Neuronal stem cell (in vitro differentiated cells): Measurements from ENCODE around the gene JMJD4.

Experiments
- DNase-seq: peaks from one replicate; pipeline ENCODE4 v3.0.0-alpha.2; 2013; ENCODE audit warnings: low spot score
- H2AFZ ChIP-seq: one replicate; pipeline ENCODE4 v1.6.1; 2013; ENCODE audit warnings: mild to moderate bottlenecking, low read length, inconsistent platforms
- H2AK5ac ChIP-seq: 2 replicates; pipeline ENCODE4 v1.6.1; 2013; ENCODE audit warnings: low read depth, mild to moderate bottlenecking, inconsistent platforms, low read length, moderate library complexity, mixed read lengths
- H2BK120ac ChIP-seq: 2 replicates; pipeline ENCODE4 v1.6.1; 2013; ENCODE audit warnings: low read depth, mild to moderate bottlenecking, inconsistent platforms, low read length, moderate library complexity, mixed read lengths
- H2BK12ac ChIP-seq: one replicate; pipeline ENCODE4 v1.6.1; 2013; ENCODE audit warnings: low read length, inconsistent platforms
- H2BK15ac ChIP-seq: 2 replicates; pipeline ENCODE4 v1.6.1; 2013; ENCODE audit warnings: mild to moderate bottlenecking, low read length, inconsistent platforms, mixed read lengths
- H2BK5ac ChIP-seq: one replicate; pipeline ENCODE4 v1.6.1; 2013; ENCODE audit warnings: inconsistent platforms, mild to moderate bottlenecking, low read length, moderate library complexity
- H3K14ac ChIP-seq: one replicate; pipeline ENCODE4 v1.6.1; 2013; ENCODE audit warnings: low read length, inconsistent platforms
- H3K18ac ChIP-seq: 2 replicates; pipeline ENCODE4 v1.6.1; 2013; ENCODE audit warnings: low read length, inconsistent platforms
- H3K23ac ChIP-seq: 2 replicates; pipeline ENCODE4 v1.6.1; 2013; ENCODE audit warnings: low read depth, mild to moderate bottlenecking, mixed read lengths, low read length, inconsistent platforms; ENCODE audit not compliant: poor library complexity
- H3K27ac ChIP-seq: replicated peaks from 3 replicates; pipeline ENCODE4 v1.5.1; 2013; ENCODE audit warnings: low read length, inconsistent platforms
- H3K27me3 ChIP-seq, 3 experiments: 2 replicates each; pipeline ENCODE4 v1.6.1; 2013; ENCODE audit warnings: low read length in 3 of 3, mild to moderate bottlenecking in 2 of 3, inconsistent platforms in 1 of 3, low read depth in 1 of 3, mixed read lengths in 1 of 3, moderate library complexity in 1 of 3; ENCODE audit not compliant: control insufficient read depth in 3 of 3, insufficient read depth in 3 of 3
- H3K36me3 ChIP-seq, 2 donors: replicated peaks in 1 of 2; 2 replicates each; pipeline ENCODE4 v1.6.1; 2013; ENCODE audit warnings: low read length in 2 of 2; ENCODE audit not compliant: control insufficient read depth in 2 of 2, insufficient read depth in 2 of 2
- H3K4ac ChIP-seq: 2 replicates; pipeline ENCODE4 v1.6.1; 2013; ENCODE audit warnings: inconsistent platforms, mild to moderate bottlenecking, low read length, moderate library complexity
- H3K4me1 ChIP-seq, 2 donors: 1 replicate in 1 of 2; 2 replicates in 1 of 2; pipeline ENCODE4 v1.6.1; 2013; ENCODE audit warnings: low read length in 2 of 2, low read depth in 1 of 2; ENCODE audit not compliant: control insufficient read depth in 2 of 2, insufficient read depth in 1 of 2
- H3K4me2 ChIP-seq: one replicate; pipeline ENCODE4 v1.6.1; 2013; ENCODE audit warnings: mild to moderate bottlenecking, low read length, inconsistent platforms; ENCODE audit not compliant: insufficient read depth, poor library complexity, severe bottlenecking
- H3K4me3 ChIP-seq, 2 donors: 2 replicates each; pipeline ENCODE4 v1.5.1; 2013; ENCODE audit warnings: low read length in 2 of 2, mild to moderate bottlenecking in 2 of 2, inconsistent platforms in 1 of 2, moderate library complexity in 1 of 2
- H3K79me1 ChIP-seq: one replicate; pipeline ENCODE4 v1.6.1; 2013; ENCODE audit warnings: low read depth, mild to moderate bottlenecking, inconsistent platforms, low read length, moderate library complexity
- H3K9ac ChIP-seq: one replicate; pipeline ENCODE4 v1.6.1; 2013; ENCODE audit warnings: mild to moderate bottlenecking, low read depth, low read length, inconsistent platforms; ENCODE audit not compliant: poor library complexity
- H3K9me3 ChIP-seq, 2 donors: replicated peaks in 1 of 2; 2 replicates each; pipeline versions ENCODE3 to v1.6.1; 2013; ENCODE audit warnings: low read length in 2 of 2, mild to moderate bottlenecking in 2 of 2, inconsistent platforms in 1 of 2, low read depth in 1 of 2, mixed read lengths in 1 of 2, moderate library complexity in 1 of 2; ENCODE audit not compliant: control insufficient read depth in 2 of 2, insufficient read depth in 1 of 2
- H4K8ac ChIP-seq: one replicate; pipeline ENCODE4 v1.6.1; 2013; ENCODE audit warnings: low read depth, mild to moderate bottlenecking, inconsistent platforms, low read length, moderate library complexity
- H4K91ac ChIP-seq: one replicate; pipeline ENCODE4 v1.6.1; 2013; ENCODE audit warnings: low read length, low read depth, mild to moderate bottlenecking, inconsistent platforms; ENCODE audit not compliant: poor library complexity
- WGBS, 2 donors: extraction: QIAGEN DNeasy Blood & Tissue Kit; methylation state at CpG; one replicate each; pipeline ENCODE4 v1.1.7; 2013; ENCODE audit warnings: missing lambda C conversion rate in 2 of 2, mixed read lengths in 1 of 2; ENCODE audit not compliant: insufficient read length in 2 of 2, insufficient replicate concordance in 1 of 2; ENCODE audit errors: extremely low coverage in 2 of 2; 5-methylcytosine and 5-hydroxymethylcytosine counted together

JMJD4 gene

GRCh38 chr1:227774821-227775661 lies 39.9 kb upstream of the JMJD4 start:
- Histone ChIP-seq H2BK5ac (no peak overlapping the region), H3K9me3 (no peaks in the 10 kb centered on the region), H3K23ac (no peak overlapping the region), H3K4me2 (no peak overlapping the region), H3K27me3 (no peaks in the 10 kb centered on the region), H3K14ac (peak overlapping the region; percentile 86), H4K91ac (peak overlapping the region; percentile 82), H3K36me3 (peaks cover 10 to 49% of the 10 kb centered on the region in 2 donors), H3K18ac (peak overlapping the region; percentile 44), H3K4me3 (no peak overlapping the region), H2BK120ac (no peak overlapping the region), H3K9ac (peak overlapping the region; percentile 73), H3K27ac (no peak overlapping the region), H4K8ac (peak overlapping the region; percentile 57), H3K4ac (no peak overlapping the region), H3K79me1 (peaks cover 3% of the 10 kb centered on the region), H3K4me1 (peaks cover 6 to 10% of the 10 kb centered on the region in 2 donors), H2AK5ac (no peak overlapping the region), H2AFZ (no peak overlapping the region), H2BK15ac (no peak overlapping the region), H2BK12ac (no peak overlapping the region)
- WGBS, 2 donors: no CpG with 5 or more reads among the region's 42 CpGs
- no peak for DNase-seq

GRCh38 chr1:227774051-227774731 lies 39.1 kb upstream of the JMJD4 start:
- no peak overlapping the region for H3K27ac ChIP-seq
- WGBS, 2 donors: no CpG with 5 or more reads among the region's 13 CpGs

GRCh38 chr1:227773558-227773957 lies 38.5 kb upstream of the JMJD4 start:
- no peaks in the 10 kb centered on the region for H3K79me1 ChIP-seq
- no peak overlapping the region for H2BK12ac ChIP-seq
- H4K91ac ChIP-seq: no peak overlapping the region
- H3K4ac ChIP-seq: no peak overlapping the region
- DNase-seq: no peak
- no peak overlapping the region for H2BK5ac ChIP-seq
- peaks cover 6 to 10% of the 10 kb centered on the region in 2 donors for H3K4me1 ChIP-seq
- H3K27me3 ChIP-seq: no peaks in the 10 kb centered on the region
- H2AFZ ChIP-seq: no peak overlapping the region
- no peak overlapping the region for H3K18ac ChIP-seq
- no peak overlapping the region for H4K8ac ChIP-seq
- no peak overlapping the region for H2BK15ac ChIP-seq
- H3K27ac ChIP-seq: no peak overlapping the region
- H2AK5ac ChIP-seq: no peak overlapping the region
- H3K36me3 ChIP-seq: peaks cover 18 to 60% of the 10 kb centered on the region in 2 donors
- no peak overlapping the region for H3K14ac ChIP-seq
- H3K9ac ChIP-seq: no peak overlapping the region
- H3K4me3 ChIP-seq: no peak overlapping the region
- WGBS, 2 donors: no CpG with 5 or more reads among the region's 15 CpGs
- H2BK120ac ChIP-seq: no peak overlapping the region
- H3K4me2 ChIP-seq: no peak overlapping the region
- no peaks in the 10 kb centered on the region for H3K9me3 ChIP-seq
- no peak overlapping the region for H3K23ac ChIP-seq

More at GRCh38 chr1:227774051-227774731, 39.1 kb upstream of the JMJD4 start:
- H3K23ac ChIP-seq: no peak overlapping the region
- no peak overlapping the region for H3K9ac ChIP-seq
- H3K4me2 ChIP-seq: no peak overlapping the region
- no peak overlapping the region for H2BK120ac ChIP-seq
- no peaks in the 10 kb centered on the region for H3K79me1 ChIP-seq
- H2BK5ac ChIP-seq: no peak overlapping the region
- H3K4me1 ChIP-seq: peaks cover 6 to 10% of the 10 kb centered on the region in 2 donors
- H3K4ac ChIP-seq: no peak overlapping the region
- H2BK15ac ChIP-seq: no peak overlapping the region
- H2AK5ac ChIP-seq: no peak overlapping the region
- H2BK12ac ChIP-seq: no peak overlapping the region
- H3K18ac ChIP-seq: no peak overlapping the region
- H3K14ac ChIP-seq: peak overlapping the region; percentile 15
- no peaks in the 10 kb centered on the region for H3K9me3 ChIP-seq
- H4K91ac ChIP-seq: no peak overlapping the region
- H3K27me3 ChIP-seq: no peaks in the 10 kb centered on the region
- no peak for DNase-seq
- H3K4me3 ChIP-seq: no peak overlapping the region
- no peak overlapping the region for H2AFZ ChIP-seq
- peaks cover 12 to 56% of the 10 kb centered on the region in 2 donors for H3K36me3 ChIP-seq
- no peak overlapping the region for H4K8ac ChIP-seq

- Histone ChIP-seq H3K4me2 (no peak overlapping the region), H3K14ac (no peak overlapping the region), H3K79me1 (no peaks in the 10 kb centered on the region), H3K18ac (no peak overlapping the region), H2BK5ac (no peak overlapping the region), H3K27me3 (no peaks in the 10 kb centered on the region), H3K36me3 (peaks cover 34 to 74% of the 10 kb centered on the region in 2 donors), H3K4me1 (peaks cover 6 to 10% of the 10 kb centered on the region in 2 donors), H2BK15ac (no peak overlapping the region), H3K23ac (no peak overlapping the region), H2BK12ac (no peak overlapping the region), H3K9ac (no peak overlapping the region), H4K91ac (no peak overlapping the region), H3K4ac (no peak overlapping the region), H2AFZ (no peak overlapping the region), H2BK120ac (no peak overlapping the region), H4K8ac (no peak overlapping the region), H3K4me3 (no peak overlapping the region), H3K27ac (no peak overlapping the region), H2AK5ac (no peak overlapping the region), H3K9me3 (peaks cover 0 to 4% of the 10 kb centered on the region in 2 donors)
- no CpG with 5 or more reads among the region's 7 CpGs for WGBS, 2 donors
- no peak for DNase-seq
Measured at GRCh38 chr1:227771771-227772170, 36.7 kb upstream of the JMJD4 start.
